Stimulated activated CD4-positive, alpha-beta T cell treated with anti-CD3 and anti-CD28 coated beads, TNF-alpha, amount 100 ng/mL, for 1 hour (primary cell): ENCODE measurements around the gene SLAMF1.
A peak's percentile ranks its signal among the peaks of the same experiment; 100 is the strongest.

ENCODE experiments used
- DNase-seq, 3 donors: peaks; one replicate each; pipeline ENCODE4 v3.0.0-alpha.2; 2020; ENCODE audit warnings: low read depth in 3 of 3, low spot score in 1 of 3

The SLAMF1 gene

GRCh38 chr1:160625725-160626498 lies 20.9 kb downstream of the SLAMF1 start:
- peak in 1 of 3 donors; percentile 49 for DNase-seq

DNA sequence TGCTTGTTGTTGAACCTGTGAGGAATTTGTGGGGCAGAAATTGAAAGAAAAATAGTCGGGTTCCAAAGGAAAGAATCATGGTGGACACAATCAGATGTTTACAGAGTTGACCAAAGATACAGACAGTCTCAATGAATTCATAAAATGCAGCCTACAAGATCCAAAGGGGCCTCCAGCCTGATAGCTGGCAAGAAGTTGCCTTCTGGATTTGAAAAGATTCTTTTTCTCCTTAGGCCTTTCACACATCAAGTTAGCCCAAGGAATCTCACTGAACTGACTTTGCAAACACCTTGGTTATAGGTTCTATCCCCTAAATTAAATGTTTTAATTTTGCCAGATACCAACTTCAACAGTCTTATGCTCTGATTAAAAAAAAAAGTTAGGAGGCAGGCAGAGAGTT lies 21.5 kb downstream of the SLAMF1 start:
- DNase-seq, result no peak

DNA sequence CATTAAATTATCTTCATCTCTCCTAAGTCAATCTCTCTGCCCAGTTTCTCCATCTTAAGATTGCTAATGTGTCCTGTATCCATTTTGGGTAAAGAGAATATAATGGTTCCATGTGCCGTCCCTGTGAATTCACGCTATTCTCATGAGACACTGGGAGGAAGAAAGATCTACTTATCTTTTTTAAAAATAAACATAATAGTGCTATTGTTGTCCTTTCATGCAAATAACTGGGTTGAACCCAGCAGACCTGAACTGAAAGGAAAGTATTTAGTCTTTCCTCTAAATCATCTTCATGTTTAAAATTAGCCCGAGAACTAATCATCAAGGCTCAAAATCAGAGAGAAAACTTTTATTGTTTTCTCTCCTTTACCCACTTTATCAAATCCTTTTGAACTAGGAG lies 22.4 kb downstream of the SLAMF1 start:
- no peak for DNase-seq

DNA sequence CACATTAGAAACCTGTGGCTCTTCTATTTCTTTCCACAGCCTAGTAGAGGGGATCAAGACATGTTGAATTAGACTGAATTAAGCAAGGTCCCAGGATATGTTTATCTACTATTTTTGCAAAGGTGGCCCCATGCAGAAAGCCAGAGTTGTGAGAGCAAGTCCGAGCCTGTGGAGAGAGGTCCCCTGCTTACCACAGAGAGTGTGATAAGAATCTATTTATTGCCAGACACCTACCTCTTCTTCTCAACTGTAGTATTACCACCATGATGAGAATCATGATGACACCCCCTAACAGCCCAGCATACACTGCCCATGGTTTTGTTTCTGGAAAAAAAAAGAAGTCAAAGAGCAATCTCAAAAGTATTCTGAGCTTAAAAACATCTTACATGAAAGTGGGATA lies 23.0 kb downstream of the SLAMF1 start:
- no peak for DNase-seq

GRCh38 chr1:160623227-160623633 lies 23.6 kb downstream of the SLAMF1 start:
- DNase-seq, result no peak

- no peak for DNase-seq
Observed at GRCh38 chr1:160622501-160623226, 24.2 kb downstream of the SLAMF1 start.

DNA sequence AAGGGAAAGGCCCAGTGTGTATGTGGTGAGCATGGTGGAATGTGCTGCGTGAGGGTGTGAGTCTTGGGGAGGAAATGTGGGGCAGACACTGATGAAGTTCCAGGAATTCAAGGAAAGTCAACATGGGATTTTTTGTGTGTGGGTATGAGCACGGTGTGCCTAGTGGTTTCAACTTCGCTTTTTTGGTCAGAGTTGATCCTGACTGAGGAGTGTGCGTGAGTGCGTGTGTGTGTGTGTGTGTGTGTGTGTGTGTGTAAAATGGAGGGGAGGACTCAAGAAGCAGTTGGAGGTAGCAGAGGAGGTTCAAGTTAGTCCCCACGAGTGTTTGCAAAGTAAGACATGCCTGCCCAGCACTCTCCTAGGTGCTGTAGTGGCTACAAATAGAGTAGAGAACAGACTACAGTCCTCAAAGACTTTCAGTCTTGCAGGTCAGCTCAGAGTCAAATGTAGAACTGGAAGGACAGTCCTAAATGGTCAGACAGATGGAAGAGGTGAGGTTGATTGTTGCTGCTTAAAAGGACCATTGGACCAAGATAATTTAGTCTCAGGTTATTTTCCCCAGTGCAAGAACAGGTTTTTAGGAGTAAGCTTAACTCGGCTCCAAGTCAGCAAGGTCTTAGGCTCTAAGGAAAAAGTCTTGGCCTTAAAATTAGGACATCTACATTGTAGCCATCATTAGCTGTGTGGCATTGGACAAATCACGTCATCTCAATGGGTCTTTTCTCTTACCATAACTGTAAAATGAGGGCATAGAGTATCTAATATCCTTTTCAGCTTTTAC lies 25.0 kb downstream of the SLAMF1 start:
- DNase-seq, result no peak

DNA sequence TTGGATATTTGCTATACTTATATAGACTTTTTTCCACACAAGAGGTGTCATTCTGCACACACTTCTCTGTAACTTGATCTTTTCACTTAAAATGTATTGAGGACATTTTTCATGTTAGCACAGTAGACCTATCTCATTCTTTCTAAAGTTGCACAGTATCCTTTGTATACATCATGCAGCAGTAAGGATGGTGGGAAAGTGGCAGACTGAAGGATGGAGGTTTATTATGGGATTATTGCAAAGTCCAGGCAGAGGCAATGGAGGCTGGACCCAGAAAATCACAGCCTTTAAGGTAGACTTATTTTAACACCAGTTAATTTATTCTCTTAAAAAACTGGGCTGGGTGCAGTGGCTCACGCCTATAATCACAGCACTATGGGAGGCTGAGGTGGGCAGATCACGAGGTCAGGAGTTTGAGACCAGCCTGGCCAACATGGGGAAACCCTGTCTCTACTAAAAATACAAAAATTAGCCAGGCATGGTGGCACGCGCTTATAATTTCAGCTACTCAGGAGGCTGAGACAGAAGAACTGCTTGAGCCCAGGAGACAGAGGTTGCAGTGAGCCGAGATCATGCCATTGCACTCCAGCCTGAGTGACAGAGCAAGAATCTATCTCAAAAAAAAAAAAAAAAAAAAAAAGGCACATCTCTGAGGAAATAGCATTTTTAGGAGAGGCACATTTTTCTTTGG lies 25.8 kb downstream of the SLAMF1 start:
- DNase-seq, result no peak

DNA sequence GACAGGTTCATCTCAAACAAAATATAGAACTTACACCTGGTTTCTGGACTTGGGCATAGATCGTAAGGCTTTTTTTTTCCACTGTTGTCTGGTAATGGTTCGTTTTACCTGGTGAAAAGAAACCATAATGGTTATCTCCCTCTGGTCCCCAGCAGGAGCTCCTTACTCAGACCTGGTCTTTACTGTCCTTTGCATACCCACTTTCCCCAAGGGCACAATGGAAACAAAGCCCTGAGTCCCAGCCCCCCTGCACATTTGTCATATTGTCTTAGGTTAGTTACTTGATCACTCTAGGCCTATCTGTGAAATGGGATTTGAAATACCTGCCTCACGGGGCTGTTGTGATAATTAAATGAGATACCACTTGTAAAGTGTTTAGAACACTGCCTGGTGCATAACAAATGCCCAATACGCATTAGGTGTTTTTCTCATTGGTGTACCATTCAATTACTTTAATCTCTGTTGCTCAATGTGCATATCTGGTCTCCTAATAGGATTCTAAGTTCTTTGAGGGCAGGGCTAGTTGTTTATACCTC lies 27.0 kb downstream of the SLAMF1 start:
- DNase-seq, result no peak

DNA sequence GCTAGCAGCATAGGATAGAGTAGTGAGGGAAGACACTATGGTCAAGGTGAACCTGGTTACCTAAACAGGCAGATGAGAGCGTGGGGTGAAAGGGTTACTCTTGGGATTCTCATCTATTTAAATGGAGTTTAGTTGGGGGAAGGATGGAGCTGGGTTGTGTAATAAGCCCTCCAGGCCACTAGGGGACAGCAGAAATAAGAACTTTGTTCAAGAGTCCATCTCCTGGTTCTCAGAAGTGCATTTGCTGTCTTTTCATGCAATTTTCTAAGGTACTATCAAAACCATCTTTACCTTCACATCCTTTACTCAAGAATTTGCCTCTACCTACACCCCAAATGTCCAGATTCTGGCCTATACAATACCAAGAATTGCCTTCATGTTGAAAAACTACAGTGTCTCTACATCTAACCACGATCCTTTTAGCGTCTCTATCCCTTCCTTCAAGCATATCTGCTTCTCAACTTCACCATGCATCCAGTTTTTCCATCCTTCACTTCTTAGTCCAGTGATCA lies 28.0 kb downstream of the SLAMF1 start:
- no peak for DNase-seq

GRCh38 chr1:160618327-160618726 lies 28.5 kb downstream of the SLAMF1 start:
- no peak for DNase-seq

DNA sequence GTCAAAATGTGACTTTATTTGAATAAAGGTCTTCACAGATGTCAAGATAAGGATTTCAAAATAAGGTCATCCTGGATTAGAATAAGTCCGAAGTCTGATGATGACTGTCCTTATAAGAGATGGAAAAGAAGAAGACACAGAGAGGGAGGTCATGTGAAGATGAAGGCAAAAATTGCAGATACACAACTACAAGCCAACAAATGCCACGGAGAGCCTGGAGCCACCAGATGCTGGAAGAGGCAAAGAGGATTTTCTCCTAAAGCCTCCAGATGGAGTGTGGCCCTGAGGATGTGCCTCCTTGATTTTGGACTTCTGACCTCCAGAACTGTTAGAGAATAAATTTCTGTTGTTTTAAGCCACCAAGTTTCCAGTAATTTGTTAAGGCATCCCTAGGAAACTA lies 31.2 kb downstream of the SLAMF1 start:
- DNase-seq, result no peak

GRCh38 chr1:160614410-160614809 lies 32.4 kb downstream of the SLAMF1 start:
- no peak for DNase-seq

DNA sequence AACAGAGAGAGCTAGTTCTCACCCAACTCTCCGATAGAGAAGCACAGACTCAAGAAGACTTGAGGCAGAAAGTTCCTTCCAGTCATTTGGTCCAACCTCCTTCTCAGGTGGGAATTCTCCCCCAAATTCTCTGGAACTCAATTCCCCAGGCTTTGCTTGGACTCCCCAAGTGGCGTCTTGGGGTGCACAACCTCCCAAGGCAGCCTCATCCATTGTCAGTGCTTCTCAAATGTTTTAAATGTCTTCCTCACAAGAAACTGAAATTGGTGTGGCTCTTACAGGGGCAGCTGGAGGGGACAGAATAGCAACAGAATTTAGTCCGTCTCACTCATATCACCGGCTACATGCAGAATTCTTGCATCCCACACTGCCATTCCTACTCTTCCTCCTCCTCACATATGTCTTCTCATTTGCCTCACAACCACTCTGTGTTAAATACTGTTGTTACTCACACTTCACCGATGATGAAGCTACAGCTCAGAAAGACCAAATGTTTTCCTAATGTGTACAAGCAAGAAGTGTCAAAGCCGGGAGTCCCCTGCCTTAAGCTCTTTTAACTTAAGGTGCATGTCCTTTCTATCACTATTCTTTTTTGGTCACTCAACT lies 34.1 kb downstream of the SLAMF1 start:
- DNase-seq, result no peak

DNA sequence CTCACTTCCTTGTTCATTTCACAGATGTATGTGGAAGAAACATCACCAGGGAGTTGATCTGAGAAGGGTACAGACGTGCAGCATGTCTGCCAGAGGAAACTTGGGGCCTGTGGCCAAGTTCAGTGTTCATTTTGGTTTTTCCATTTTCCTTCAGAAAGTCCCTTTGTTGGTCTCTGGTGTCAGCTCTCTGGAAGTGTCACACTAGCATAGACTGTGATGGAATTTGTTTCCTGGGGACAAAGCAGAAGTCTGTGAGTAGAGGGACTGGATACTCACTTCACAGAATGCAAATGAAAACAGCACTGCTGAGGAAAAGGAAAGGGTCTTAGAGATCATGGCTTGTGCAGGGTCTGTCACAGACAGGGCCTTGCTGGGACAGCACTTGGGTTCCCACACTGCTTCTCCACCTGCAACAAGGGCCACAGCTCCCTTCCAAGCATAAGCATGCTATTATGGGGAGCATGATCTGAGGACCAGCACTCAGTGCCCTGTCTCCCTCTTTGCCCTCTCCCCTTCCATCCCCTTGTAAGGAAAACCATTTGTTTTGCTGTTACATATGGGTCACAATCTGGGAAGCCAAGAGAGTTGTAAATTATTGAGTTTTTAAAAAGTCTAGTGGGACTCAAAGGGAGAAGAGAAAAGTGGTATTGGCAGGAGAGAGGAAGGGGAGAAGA lies 36.1 kb downstream of the SLAMF1 start:
- DNase-seq, result no peak

- no peak for DNase-seq
Observed at GRCh38 chr1:160608941-160609340, 37.9 kb downstream of the SLAMF1 start.

DNA sequence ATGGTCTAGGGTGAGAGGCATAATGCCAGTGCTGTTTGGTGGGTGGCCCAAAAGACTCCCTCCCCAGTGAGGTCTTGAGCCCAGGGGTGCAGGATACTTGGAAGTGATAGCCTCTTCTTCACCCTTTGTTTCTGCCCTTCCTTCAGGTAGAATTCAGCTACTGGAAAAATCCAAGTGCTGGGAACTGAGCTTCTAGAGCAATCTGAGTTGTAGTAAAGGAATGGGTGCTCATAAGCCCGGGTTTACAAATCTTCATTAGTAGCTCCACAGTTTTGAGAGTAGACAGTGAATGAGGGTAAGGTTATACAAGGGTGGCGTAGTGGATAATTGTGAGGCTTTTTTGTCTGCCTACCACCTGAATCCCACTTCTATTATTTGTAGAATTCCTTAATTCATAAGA lies 38.3 kb downstream of the SLAMF1 start:
- no peak for DNase-seq

- no peak for DNase-seq
Observed at GRCh38 chr1:160608057-160608456, 38.8 kb downstream of the SLAMF1 start.

DNA sequence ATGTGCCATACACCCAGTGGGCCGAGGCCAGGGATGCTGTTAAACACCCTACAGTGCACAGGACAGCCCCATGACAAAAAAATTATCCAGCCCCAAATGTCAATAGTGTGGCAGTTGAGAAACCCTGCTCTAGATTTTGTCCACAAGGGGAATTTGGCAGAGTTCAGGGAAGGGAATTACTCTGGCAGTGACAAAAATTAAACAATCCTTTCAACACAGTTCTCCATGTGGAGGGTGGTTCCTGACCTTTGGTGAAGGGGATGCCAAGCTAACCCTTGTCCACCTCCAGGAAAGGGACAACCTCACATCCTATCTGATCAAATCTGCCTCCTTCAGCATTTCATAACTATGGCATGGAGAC lies 39.2 kb downstream of the SLAMF1 start:
- DNase-seq, result no peak
